ENCODE measurements around the gene PON3. TPM values are rescaled to one million over a fixed set of nuclear protein-coding genes. Genes with fewer than 3 reads are reported as not detected.

The PON3 gene
- total RNA-seq (2014; rRNA removed; shearing (Covaris generic)): not detected in 2 replicates
- total RNA-seq (2022): not detected in 2 replicates
- percentile 4 among the genes with signal in this experiment for Bru-seq, nascent RNA
- percentile 4 among the genes with signal in this experiment for BruChase-seq, experiment 1, labeled RNA remaining after a 6-hour chase
- BruChase-seq, experiment 2, labeled RNA remaining after a 2-hour chase: not detected
- long read RNA-seq: 0 reads

- ChIA-PET CTCF (ENCODE audit: unreplicated experiment) (no interaction called here), POLR2A (no interaction called here)
- H3K27ac ChIP-seq (ENCODE audit: low read depth, low read length, poor library complexity, severe bottlenecking): no peak within 1 kb of the TSS
- H3K36me3 ChIP-seq (ENCODE audit: insufficient read depth, low read length): no peaks in the 10 kb centered on the region
- no TSS peak for BruUV-seq (replicated peaks)
- H2AFZ ChIP-seq (ENCODE audit: low read length): no peak within 1 kb of the TSS
- H3K4me1 ChIP-seq (ENCODE audit: insufficient read depth, low read length, poor library complexity, severe bottlenecking): no peaks in the 10 kb centered on the region
- DNase-seq (ENCODE audit: low spot score): no peak
- H3K9me3 ChIP-seq (ENCODE audit: low read length): no peaks in the 10 kb centered on the region
- H4K20me1 ChIP-seq (ENCODE audit: insufficient read depth, low read length): no peaks in the 10 kb centered on the region
- H3K4me3 ChIP-seq (ENCODE audit: low read depth, low read length, poor library complexity, severe bottlenecking): no peak within 1 kb of the TSS
- H3K79me2 ChIP-seq (ENCODE audit: insufficient read depth, low read depth, low read length): no peaks in the 10 kb centered on the region
- no peak within 1 kb of the TSS for H3K4me2 ChIP-seq (ENCODE audit: low read length)
- H3K9me2 ChIP-seq (ENCODE audit: insufficient read depth, low read length): no peaks in the 10 kb centered on the region
- TF ChIP-seq EZH2phosphoT487 (IDR thresholded peaks at IDR 0.05; ENCODE audit: borderline replicate concordance, low read depth, low read length): no peak
- TF ChIP-seq, protein P1, sequence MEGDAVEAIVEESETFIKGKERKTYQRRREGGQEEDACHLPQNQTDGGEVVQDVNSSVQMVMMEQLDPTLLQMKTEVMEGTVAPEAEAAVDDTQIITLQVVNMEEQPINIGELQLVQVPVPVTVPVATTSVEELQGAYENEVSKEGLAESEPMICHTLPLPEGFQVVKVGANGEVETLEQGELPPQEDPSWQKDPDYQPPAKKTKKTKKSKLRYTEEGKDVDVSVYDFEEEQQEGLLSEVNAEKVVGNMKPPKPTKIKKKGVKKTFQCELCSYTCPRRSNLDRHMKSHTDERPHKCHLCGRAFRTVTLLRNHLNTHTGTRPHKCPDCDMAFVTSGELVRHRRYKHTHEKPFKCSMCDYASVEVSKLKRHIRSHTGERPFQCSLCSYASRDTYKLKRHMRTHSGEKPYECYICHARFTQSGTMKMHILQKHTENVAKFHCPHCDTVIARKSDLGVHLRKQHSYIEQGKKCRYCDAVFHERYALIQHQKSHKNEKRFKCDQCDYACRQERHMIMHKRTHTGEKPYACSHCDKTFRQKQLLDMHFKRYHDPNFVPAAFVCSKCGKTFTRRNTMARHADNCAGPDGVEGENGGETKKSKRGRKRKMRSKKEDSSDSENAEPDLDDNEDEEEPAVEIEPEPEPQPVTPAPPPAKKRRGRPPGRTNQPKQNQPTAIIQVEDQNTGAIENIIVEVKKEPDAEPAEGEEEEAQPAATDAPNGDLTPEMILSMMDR (conservative IDR thresholded peaks at IDR 0.05; ENCODE audit: low read length): no peak
- intact Hi-C loops (cut with micrococcal nuclease; ENCODE audit: unreplicated experiment): no loop called here
Observed at GRCh38 chr7:95396136-95397032, at the start of gene PON3. TSS of gene PON3 (minus strand) at chr7:95396375. CDS start at chr7:95396350, 25 bp downstream.

- no peaks in the 10 kb centered on the region for H4K20me1 ChIP-seq (ENCODE audit: insufficient read depth, low read length)
- H2AFZ ChIP-seq (ENCODE audit: low read length): no peak overlapping the region
- BruUV-seq (replicated peaks): no TSS peak
- H3K4me2 ChIP-seq (ENCODE audit: low read length): no peak overlapping the region
- H3K9me3 ChIP-seq (ENCODE audit: low read length): no peaks in the 10 kb centered on the region
- ChIA-PET CTCF (ENCODE audit: unreplicated experiment) (no interaction called here), POLR2A (interaction anchor here (0.8 to 1.0 kb wide), 2 partner anchors 10 to 34 kb away, joined by 3 to 4 read pairs; partner anchors contain the start of gene PON2)
- no peaks in the 10 kb centered on the region for H3K4me1 ChIP-seq (ENCODE audit: insufficient read depth, low read length, poor library complexity, severe bottlenecking)
- no peak overlapping the region for H3K27ac ChIP-seq (ENCODE audit: low read depth, low read length, poor library complexity, severe bottlenecking)
- no peak overlapping the region for H3K4me3 ChIP-seq (ENCODE audit: low read depth, low read length, poor library complexity, severe bottlenecking)
- TF ChIP-seq, protein P1 (conservative IDR thresholded peaks at IDR 0.05; ENCODE audit: low read length): no peak
- no peak for TF ChIP-seq EZH2phosphoT487 (IDR thresholded peaks at IDR 0.05; ENCODE audit: borderline replicate concordance, low read depth, low read length)
- intact Hi-C loops (cut with micrococcal nuclease; ENCODE audit: unreplicated experiment): no loop called here
- no peaks in the 10 kb centered on the region for H3K36me3 ChIP-seq (ENCODE audit: insufficient read depth, low read length)
- no peaks in the 10 kb centered on the region for H3K79me2 ChIP-seq (ENCODE audit: insufficient read depth, low read depth, low read length)
- no peak for DNase-seq (ENCODE audit: low spot score)
- H3K9me2 ChIP-seq (ENCODE audit: insufficient read depth, low read length): no peaks in the 10 kb centered on the region
Observed at GRCh38 chr7:95444796-95445195, 48.6 kb upstream of the PON3 start.

Data from OCI-LY7 (cell line).